Adrenal gland (tissue), 5 donors: ENCODE measurements around the gene ITIH5.

ENCODE experiments used
- POLR2A ChIP-seq, 2 donors: fragments of 450-650 bp; IDR thresholded peaks; one replicate each; pipeline ENCODE4 v1.6.1; 2017; ENCODE audit warnings: antibody characterized with exemption in 2 of 2, mild to moderate bottlenecking in 2 of 2, moderate library complexity in 1 of 2
- TF ChIP-seq, protein P1 (sequence below), 6 experiments: fragments of 450-650 bp in 4 of 6; fragments of 200-600 bp in 2 of 6; sonication (generic) in 1 of 6; IDR thresholded peaks; 1 replicate in 5 of 6; 2 replicates in 1 of 6; pipeline versions ENCODE4 v1.5.1 to v1.8.0; 2016 to 2021; ENCODE audit warnings: antibody characterized with exemption in 6 of 6, mild to moderate bottlenecking in 2 of 6, moderate library complexity in 1 of 6
- donor health status: DM: no; HTN: no; CAD: no.

- TF ChIP-seq, protein P1, sequence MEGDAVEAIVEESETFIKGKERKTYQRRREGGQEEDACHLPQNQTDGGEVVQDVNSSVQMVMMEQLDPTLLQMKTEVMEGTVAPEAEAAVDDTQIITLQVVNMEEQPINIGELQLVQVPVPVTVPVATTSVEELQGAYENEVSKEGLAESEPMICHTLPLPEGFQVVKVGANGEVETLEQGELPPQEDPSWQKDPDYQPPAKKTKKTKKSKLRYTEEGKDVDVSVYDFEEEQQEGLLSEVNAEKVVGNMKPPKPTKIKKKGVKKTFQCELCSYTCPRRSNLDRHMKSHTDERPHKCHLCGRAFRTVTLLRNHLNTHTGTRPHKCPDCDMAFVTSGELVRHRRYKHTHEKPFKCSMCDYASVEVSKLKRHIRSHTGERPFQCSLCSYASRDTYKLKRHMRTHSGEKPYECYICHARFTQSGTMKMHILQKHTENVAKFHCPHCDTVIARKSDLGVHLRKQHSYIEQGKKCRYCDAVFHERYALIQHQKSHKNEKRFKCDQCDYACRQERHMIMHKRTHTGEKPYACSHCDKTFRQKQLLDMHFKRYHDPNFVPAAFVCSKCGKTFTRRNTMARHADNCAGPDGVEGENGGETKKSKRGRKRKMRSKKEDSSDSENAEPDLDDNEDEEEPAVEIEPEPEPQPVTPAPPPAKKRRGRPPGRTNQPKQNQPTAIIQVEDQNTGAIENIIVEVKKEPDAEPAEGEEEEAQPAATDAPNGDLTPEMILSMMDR (IDR thresholded peaks at IDR 0.05): no peak
- no peak for TF ChIP-seq POLR2A (IDR thresholded peaks at IDR 0.05)
These were observed 61.0 kb downstream of the ITIH5 start for GRCh38 chr10:7605565-7606295.
